ENCODE results near the gene ELAVL1.

Gene ELAVL1

DNA sequence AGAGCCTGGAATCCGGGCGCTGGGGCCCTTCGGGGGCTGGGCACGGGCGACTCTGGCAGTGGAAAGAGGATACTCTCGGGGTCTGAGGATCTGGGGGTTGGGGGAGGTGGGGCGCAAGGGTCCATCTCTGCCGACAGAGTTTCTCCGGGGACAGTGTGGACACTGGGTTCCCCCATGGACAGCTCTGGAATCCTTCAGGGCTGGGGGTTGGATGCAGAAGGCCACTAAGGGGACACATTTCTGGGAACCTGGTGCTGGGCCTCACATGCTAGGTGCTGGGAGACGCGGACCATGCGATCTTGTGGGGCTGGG lies 88.5 kb downstream of the ELAVL1 start:
- Mint-ChIP-seq H3K9me3 (no peaks in the 10 kb centered on the region), H3K4me1 (peaks cover 20% of the 10 kb centered on the region), H3K36me3 (ENCODE audit: low read depth) (peaks cover 8% of the 10 kb centered on the region), H3K4me3 (peak overlapping the region; percentile 78 to 82 (median 80)), H3K27ac (no peak overlapping the region), H3K27me3 (ENCODE audit: low read depth) (peaks cover 59% of the 10 kb centered on the region)
- TF ChIP-seq, protein P1, sequence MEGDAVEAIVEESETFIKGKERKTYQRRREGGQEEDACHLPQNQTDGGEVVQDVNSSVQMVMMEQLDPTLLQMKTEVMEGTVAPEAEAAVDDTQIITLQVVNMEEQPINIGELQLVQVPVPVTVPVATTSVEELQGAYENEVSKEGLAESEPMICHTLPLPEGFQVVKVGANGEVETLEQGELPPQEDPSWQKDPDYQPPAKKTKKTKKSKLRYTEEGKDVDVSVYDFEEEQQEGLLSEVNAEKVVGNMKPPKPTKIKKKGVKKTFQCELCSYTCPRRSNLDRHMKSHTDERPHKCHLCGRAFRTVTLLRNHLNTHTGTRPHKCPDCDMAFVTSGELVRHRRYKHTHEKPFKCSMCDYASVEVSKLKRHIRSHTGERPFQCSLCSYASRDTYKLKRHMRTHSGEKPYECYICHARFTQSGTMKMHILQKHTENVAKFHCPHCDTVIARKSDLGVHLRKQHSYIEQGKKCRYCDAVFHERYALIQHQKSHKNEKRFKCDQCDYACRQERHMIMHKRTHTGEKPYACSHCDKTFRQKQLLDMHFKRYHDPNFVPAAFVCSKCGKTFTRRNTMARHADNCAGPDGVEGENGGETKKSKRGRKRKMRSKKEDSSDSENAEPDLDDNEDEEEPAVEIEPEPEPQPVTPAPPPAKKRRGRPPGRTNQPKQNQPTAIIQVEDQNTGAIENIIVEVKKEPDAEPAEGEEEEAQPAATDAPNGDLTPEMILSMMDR (IDR thresholded peaks at IDR 0.05; ENCODE audit: unreplicated experiment in 3 of 3): no peak

DNA sequence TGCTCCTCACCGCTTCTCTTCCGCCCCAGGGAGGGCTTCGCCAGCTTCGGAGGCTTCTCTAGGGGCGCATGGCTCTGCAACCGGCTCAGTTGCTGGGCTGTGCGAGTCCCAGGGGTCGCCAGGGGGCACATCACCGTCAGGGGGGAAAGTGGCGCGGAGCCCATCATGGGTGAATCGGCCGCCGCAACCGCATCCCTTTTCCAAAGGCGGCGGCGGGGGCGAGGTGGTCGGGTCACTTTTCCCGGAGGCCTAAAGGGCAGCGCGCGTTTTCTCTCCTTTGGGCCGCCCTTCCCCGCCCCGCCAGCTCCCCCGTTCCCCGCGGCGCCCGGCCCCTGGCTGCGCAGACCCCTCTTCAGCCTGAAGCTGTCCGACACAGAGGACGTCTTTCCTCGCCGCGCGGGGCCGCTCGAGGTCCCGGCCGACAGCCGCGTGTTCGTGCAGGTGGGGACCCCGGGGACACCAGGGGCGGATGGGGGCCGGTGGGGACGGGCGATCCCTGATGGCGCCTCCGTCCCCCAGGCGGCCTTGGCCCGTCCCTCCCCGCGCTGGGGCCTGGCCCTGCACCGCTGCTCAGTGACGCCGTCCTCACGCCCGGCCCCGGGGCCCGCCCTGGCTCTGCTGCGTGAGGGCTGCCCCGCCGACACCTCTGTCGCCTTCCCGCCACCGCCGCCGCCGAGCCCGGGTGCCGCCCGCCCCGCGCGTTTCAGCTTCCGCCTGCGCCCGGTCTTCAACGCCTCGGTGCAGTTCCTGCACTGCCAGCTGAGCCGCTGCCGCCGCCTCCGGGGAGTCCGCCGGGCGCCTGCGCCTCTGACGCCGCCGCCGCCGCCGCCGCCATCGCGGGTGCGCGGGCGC lies 89.1 kb downstream of the ELAVL1 start:
- Mint-ChIP-seq H3K4me3 (peak overlapping the region in 2 of 3 experiments; percentile 51 to 54), H3K4me1 (peaks cover 20% of the 10 kb centered on the region), H3K27ac (no peak overlapping the region), H3K9me3 (no peaks in the 10 kb centered on the region), H3K27me3 (ENCODE audit: low read depth) (peaks cover 59% of the 10 kb centered on the region), H3K36me3 (ENCODE audit: low read depth) (peaks cover 11% of the 10 kb centered on the region)
- TF ChIP-seq, protein P1 (IDR thresholded peaks at IDR 0.05; ENCODE audit: unreplicated experiment in 3 of 3): no peak

DNA sequence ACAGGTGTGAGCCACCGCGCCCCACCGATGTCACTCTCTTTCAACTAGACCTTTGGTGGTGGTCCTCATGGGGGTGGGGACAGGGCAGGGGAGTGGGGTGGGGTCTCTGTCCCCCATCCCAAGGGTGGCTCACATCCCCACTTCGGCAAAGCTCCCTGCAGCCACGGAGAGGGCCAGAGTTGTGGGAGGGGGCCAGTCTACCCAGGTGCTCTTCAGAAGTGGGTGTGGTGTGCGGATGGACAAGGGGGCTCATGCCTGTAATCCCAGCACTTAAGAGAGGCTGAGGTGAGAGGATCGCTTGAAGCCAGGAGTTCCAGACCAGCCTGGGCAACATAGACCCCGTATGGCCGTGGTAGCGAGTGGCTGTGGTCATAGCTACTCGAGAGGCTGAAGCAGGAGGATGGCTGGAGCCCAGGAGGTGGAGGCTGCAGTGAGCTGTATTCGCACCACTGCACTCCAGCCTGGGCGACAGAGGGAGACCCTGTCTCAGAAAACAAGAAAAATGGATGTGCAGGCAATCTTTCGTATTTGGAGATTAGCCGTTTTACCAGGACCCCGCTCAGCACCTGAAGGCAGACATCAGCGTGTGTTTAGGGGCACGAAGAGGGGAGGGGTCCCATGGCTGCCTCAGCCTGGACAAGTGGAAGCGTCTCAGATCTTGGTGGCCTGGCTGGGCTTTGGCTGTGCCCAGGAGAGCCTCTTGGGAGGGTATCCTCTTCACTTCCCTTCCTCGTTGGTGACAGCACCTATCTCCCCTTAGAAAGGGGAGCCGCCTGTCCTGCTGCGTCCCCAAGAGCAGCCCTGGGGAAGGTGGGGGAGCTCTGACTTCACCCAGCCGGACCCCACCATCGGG lies 90.0 kb downstream of the ELAVL1 start:
- H3K4me1 Mint-ChIP-seq: peaks cover 13% of the 10 kb centered on the region
- H3K27me3 Mint-ChIP-seq (ENCODE audit: low read depth): peaks cover 56% of the 10 kb centered on the region
- peak overlapping the region; percentile 54 to 76 (median 71) for H3K4me3 Mint-ChIP-seq
- TF ChIP-seq, protein P1 (IDR thresholded peaks at IDR 0.05; ENCODE audit: unreplicated experiment in 3 of 3): no peak
- H3K36me3 Mint-ChIP-seq (ENCODE audit: low read depth): peaks cover 13% of the 10 kb centered on the region
- peak overlapping the region in 1 of 3 experiments; percentile 43 for H3K27ac Mint-ChIP-seq
- H3K9me3 Mint-ChIP-seq: no peaks in the 10 kb centered on the region

DNA sequence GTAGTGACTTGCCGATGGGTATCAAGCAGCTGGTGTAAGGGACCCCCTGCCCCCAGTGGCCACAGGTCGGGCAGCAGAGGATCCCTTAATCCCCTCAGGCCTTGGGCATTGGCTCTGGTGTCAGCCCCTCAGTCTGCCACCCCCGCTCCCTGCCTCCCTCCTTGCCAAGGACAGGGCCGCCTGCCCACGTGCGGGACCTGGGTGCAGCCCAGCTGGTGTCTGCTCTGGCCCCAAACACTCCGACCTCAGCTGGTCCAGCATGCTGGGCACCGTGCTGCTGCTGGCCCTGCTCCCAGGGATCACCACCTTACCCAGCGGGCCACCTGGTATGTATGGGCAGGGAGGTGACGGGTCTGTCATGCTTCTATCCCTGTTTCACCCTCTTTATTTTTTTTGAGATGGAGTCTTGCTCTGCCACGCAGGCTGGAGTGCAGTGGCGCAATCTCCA lies 90.8 kb downstream of the ELAVL1 start, which contains the start of gene TGFBR3L:
Gene TGFBR3L, plus strand, starts transcription at position 233 of the 448 bp plus-strand sequence.
- TF ChIP-seq, protein P1 (IDR thresholded peaks at IDR 0.05; ENCODE audit: unreplicated experiment in 3 of 3): no peak
- H3K36me3 Mint-ChIP-seq (ENCODE audit: low read depth): peaks cover 13% of the 10 kb centered on the region
- peaks cover 48% of the 10 kb centered on the region for H3K27me3 Mint-ChIP-seq (ENCODE audit: low read depth)
- peaks cover 6% of the 10 kb centered on the region for H3K4me1 Mint-ChIP-seq
- peak within 1 kb of the TSS in 1 of 3 experiments; percentile 43 for H3K27ac Mint-ChIP-seq
- H3K9me3 Mint-ChIP-seq: no peaks in the 10 kb centered on the region
- H3K4me3 Mint-ChIP-seq: peak within 1 kb of the TSS; percentile 48 to 76 (median 71)

DNA sequence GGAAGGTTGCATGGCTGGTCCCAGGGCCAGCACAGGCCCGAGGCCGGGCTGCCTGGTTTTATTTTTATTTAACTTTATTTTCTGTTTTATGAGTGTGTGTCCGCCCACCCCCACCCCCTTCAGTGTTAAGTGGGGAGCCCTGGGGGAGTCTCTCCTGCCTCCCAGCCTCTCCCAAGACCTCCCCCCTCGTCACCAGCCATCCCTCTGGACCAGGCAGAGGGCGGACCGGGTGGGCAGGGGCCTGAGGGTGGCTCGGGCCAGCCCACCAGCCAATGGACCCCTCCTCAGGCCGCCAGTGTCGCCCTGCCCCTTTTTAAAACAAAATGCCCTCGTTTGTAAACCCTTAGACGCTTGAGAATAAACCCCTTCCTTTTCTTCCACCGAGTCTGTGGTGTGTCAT lies 91.3 kb downstream of the ELAVL1 start:
- H3K4me3 Mint-ChIP-seq: no peak overlapping the region
- no peaks in the 10 kb centered on the region for H3K9me3 Mint-ChIP-seq
- peaks cover 4% of the 10 kb centered on the region for H3K4me1 Mint-ChIP-seq
- H3K27me3 Mint-ChIP-seq (ENCODE audit: low read depth): peaks cover 46% of the 10 kb centered on the region
- TF ChIP-seq, protein P1 (IDR thresholded peaks at IDR 0.05; ENCODE audit: unreplicated experiment in 3 of 3): no peak
- no peak overlapping the region for H3K27ac Mint-ChIP-seq
- peaks cover 13% of the 10 kb centered on the region for H3K36me3 Mint-ChIP-seq (ENCODE audit: low read depth)
